ENCODE data around the gene MAN2B2. TPM values are rescaled to one million over a fixed set of nuclear protein-coding genes. Genes with fewer than 3 reads are reported as not detected.

Gene MAN2B2
- total RNA-seq, 4 donors from 2014 or later, result 17.5 to 55.9 (median 27.6) TPM

- WGBS, 2 donors (ENCODE audit: low coverage in 1 of 2), result 93% methylated on average over 19 of the region's 19 CpGs; no CpG with 5 or more reads in 1 of the 2 donors
- Histone ChIP-seq H3K27ac (no peak overlapping the region), H3K36me3 (peaks cover 0 to 10% (median 4%) of the 10 kb centered on the region in 4 donors), H3K27me3 (no peaks in the 10 kb centered on the region), H3K4me1 (no peaks in the 10 kb centered on the region), H3K9me3 (no peaks in the 10 kb centered on the region), H3K4me3 (no peak overlapping the region)
- intact Hi-C loops (cut with DNase I; ENCODE audit: low total_unique reads) (no loop called here), in situ Hi-C loops (cut with MboI; ENCODE audit: low pct_ligation_motif_present in 1 of 4, low pct_unique_long_range_greater_than_20kb in 1 of 4, low sequenced_read_pairs in 3 of 4) (no loop called here)
- DNase-seq, result no peak
- no peak for TF ChIP-seq EP300 (IDR thresholded peaks at IDR 0.05; ENCODE audit: low read depth)
- no peak for TF ChIP-seq CTCF (IDR thresholded peaks at IDR 0.05)
- no peak for TF ChIP-seq POLR2AphosphoS5 (IDR thresholded peaks at IDR 0.05)
- no peak for TF ChIP-seq POLR2A (IDR thresholded peaks at IDR 0.05)
These were observed 43.6 kb downstream of the MAN2B2 start for GRCh38 chr4:6618386-6619115.

GRCh38 chr4:6619116-6619465 is 44.1 kb downstream of the MAN2B2 start:
- in situ Hi-C loops (cut with MboI; ENCODE audit: low pct_ligation_motif_present in 1 of 4, low pct_unique_long_range_greater_than_20kb in 1 of 4, low sequenced_read_pairs in 3 of 4) (no loop called here), intact Hi-C loops (cut with DNase I; ENCODE audit: low total_unique reads) (no loop called here)
- no peaks in the 10 kb centered on the region for H3K9me3 ChIP-seq
- no peak for TF ChIP-seq EP300 (IDR thresholded peaks at IDR 0.05; ENCODE audit: low read depth)
- TF ChIP-seq POLR2A (IDR thresholded peaks at IDR 0.05), result no peak
- TF ChIP-seq POLR2AphosphoS5 (IDR thresholded peaks at IDR 0.05), result no peak
- no peak for TF ChIP-seq CTCF (IDR thresholded peaks at IDR 0.05)
- WGBS, 2 donors (ENCODE audit: low coverage in 1 of 2), result 99% methylated on average over 13 of the region's 13 CpGs; no CpG with 5 or more reads in 1 of the 2 donors
- peaks cover 0 to 10% (median 4%) of the 10 kb centered on the region in 4 donors for H3K36me3 ChIP-seq
- no peaks in the 10 kb centered on the region for H3K27me3 ChIP-seq
- H3K4me1 ChIP-seq, result no peaks in the 10 kb centered on the region
- no peak overlapping the region for H3K4me3 ChIP-seq
- no peak overlapping the region for H3K27ac ChIP-seq
- no peak for DNase-seq

- no peak overlapping the region for H3K27ac ChIP-seq
- TF ChIP-seq EP300 (IDR thresholded peaks at IDR 0.05; ENCODE audit: low read depth), result no peak
- TF ChIP-seq POLR2A (IDR thresholded peaks at IDR 0.05), result no peak
- TF ChIP-seq CTCF (IDR thresholded peaks at IDR 0.05), result no peak
- TF ChIP-seq POLR2AphosphoS5 (IDR thresholded peaks at IDR 0.05), result no peak
- intact Hi-C loops (cut with DNase I; ENCODE audit: low total_unique reads) (no loop called here), in situ Hi-C loops (cut with MboI; ENCODE audit: low pct_ligation_motif_present in 1 of 4, low pct_unique_long_range_greater_than_20kb in 1 of 4, low sequenced_read_pairs in 3 of 4) (no loop called here)
- no peaks in the 10 kb centered on the region for H3K27me3 ChIP-seq
- H3K36me3 ChIP-seq, result peaks cover 0 to 10% (median 4%) of the 10 kb centered on the region in 4 donors
- no peak for DNase-seq
- WGBS, 2 donors (ENCODE audit: low coverage in 1 of 2), result 94% methylated on average over 24 of the region's 24 CpGs; no CpG with 5 or more reads in 1 of the 2 donors
- no peaks in the 10 kb centered on the region for H3K4me1 ChIP-seq
- H3K4me3 ChIP-seq, result no peak overlapping the region
- no peaks in the 10 kb centered on the region for H3K9me3 ChIP-seq
These were observed 44.7 kb downstream of the MAN2B2 start for GRCh38 chr4:6619466-6620255.

- Histone ChIP-seq H3K4me1 (no peaks in the 10 kb centered on the region), H3K9me3 (no peaks in the 10 kb centered on the region), H3K4me3 (no peak overlapping the region), H3K36me3 (peaks cover 0 to 10% (median 4%) of the 10 kb centered on the region in 4 donors), H3K27me3 (no peaks in the 10 kb centered on the region), H3K27ac (no peak overlapping the region)
- intact Hi-C loops (cut with DNase I; ENCODE audit: low total_unique reads) (no loop called here), in situ Hi-C loops (cut with MboI; ENCODE audit: low pct_ligation_motif_present in 1 of 4, low pct_unique_long_range_greater_than_20kb in 1 of 4, low sequenced_read_pairs in 3 of 4) (no loop called here)
- 71 to 91% methylated on average over 4 to 10 of the region's 10 CpGs for WGBS, 2 donors (ENCODE audit: low coverage in 1 of 2)
- DNase-seq, result no peak
- TF ChIP-seq EP300 (IDR thresholded peaks at IDR 0.05; ENCODE audit: low read depth) (no peak), POLR2A (IDR thresholded peaks at IDR 0.05) (no peak), POLR2AphosphoS5 (IDR thresholded peaks at IDR 0.05) (no peak), CTCF (IDR thresholded peaks at IDR 0.05) (no peak)
These were observed 45.3 kb downstream of the MAN2B2 start for GRCh38 chr4:6620296-6620695.

Data from transverse colon (tissue), 4 donors.